Keratinocyte (primary cell): ENCODE results near the gene SARNP.
A peak's percentile ranks its signal among the peaks of the same experiment; 100 is the strongest.

Experiments used
- EZH2 ChIP-seq: IDR thresholded peaks from one replicate; pipeline ENCODE4 v1.6.1; 2012; ENCODE audit warnings: inconsistent platforms, mild to moderate bottlenecking, low read length, moderate library complexity
- TF ChIP-seq, protein P1 (sequence below), 3 experiments: IDR thresholded peaks in 1 of 3; conservative IDR thresholded peaks in 1 of 3; optimal IDR thresholded peaks in 1 of 3; 2 replicates in 2 of 3; 3 replicates in 1 of 3; pipeline versions ENCODE3 to v1.5.1; 2011; ENCODE audit warnings: low read length in 3 of 3, mild to moderate bottlenecking in 3 of 3, moderate library complexity in 2 of 3, control low read depth in 1 of 3, inconsistent platforms in 1 of 3; ENCODE audit not compliant: insufficient read depth in 2 of 3; ENCODE audit errors: extremely low read depth in 1 of 3

DNA sequence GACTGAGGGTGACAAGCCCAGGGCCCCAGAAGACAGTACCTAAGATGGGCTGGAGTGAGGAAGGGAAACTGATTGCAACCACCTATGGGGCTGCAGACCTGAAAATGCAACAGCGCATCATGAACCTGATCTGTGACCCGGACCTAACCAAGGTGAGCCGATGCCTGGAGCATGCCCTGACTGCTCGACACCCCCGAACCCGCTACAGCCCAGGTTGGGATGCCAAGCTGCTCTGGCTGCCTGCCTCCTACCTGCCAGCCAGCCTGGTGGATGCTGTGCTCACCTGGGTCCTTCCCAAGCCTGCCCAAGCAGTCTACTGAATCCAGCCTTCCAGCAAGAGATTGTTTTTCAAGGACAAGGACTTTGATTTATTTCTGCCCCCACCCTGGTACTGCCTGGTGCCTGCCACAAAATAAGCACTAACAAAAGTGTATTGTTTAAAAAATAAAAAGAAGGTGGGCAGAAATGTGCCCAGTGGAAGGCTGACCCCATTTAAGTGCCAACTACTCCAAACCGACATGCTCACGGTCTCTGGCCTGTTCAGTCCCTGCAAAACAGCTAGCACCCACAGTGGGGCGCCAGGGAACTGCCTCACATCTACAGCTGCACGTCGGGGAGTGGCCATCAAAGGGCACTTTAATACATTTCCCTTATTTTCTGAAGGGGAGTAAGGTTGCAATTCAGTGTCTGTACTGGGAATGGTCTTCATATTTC, 93.1 kb downstream of the SARNP start:
- TF ChIP-seq, protein P1, sequence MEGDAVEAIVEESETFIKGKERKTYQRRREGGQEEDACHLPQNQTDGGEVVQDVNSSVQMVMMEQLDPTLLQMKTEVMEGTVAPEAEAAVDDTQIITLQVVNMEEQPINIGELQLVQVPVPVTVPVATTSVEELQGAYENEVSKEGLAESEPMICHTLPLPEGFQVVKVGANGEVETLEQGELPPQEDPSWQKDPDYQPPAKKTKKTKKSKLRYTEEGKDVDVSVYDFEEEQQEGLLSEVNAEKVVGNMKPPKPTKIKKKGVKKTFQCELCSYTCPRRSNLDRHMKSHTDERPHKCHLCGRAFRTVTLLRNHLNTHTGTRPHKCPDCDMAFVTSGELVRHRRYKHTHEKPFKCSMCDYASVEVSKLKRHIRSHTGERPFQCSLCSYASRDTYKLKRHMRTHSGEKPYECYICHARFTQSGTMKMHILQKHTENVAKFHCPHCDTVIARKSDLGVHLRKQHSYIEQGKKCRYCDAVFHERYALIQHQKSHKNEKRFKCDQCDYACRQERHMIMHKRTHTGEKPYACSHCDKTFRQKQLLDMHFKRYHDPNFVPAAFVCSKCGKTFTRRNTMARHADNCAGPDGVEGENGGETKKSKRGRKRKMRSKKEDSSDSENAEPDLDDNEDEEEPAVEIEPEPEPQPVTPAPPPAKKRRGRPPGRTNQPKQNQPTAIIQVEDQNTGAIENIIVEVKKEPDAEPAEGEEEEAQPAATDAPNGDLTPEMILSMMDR (optimal IDR thresholded peaks at IDR 0.05 in 1 of 3, IDR thresholded peaks at IDR 0.05 in 1 of 3, conservative IDR thresholded peaks at IDR 0.05 in 1 of 3; ENCODE audit: extremely low read depth in 1 of 3, insufficient read depth in 2 of 3, low read length in 3 of 3) = peak; percentile 71 to 88 (median 84)
- no peak for TF ChIP-seq EZH2
